ENCODE data around the gene SLC35F6. TPM values are rescaled to one million over a fixed set of nuclear protein-coding genes. Genes with fewer than 3 reads are reported as not detected.
"Not testable (repeated sequence)": the region's sequence is repeated elsewhere in the genome, so short reads cannot be mapped to it uniquely, and the experiment has no call there.

The SLC35F6 gene
- total RNA-seq, 1 experiment from 2014 or later, result 37.8 TPM

DNA sequence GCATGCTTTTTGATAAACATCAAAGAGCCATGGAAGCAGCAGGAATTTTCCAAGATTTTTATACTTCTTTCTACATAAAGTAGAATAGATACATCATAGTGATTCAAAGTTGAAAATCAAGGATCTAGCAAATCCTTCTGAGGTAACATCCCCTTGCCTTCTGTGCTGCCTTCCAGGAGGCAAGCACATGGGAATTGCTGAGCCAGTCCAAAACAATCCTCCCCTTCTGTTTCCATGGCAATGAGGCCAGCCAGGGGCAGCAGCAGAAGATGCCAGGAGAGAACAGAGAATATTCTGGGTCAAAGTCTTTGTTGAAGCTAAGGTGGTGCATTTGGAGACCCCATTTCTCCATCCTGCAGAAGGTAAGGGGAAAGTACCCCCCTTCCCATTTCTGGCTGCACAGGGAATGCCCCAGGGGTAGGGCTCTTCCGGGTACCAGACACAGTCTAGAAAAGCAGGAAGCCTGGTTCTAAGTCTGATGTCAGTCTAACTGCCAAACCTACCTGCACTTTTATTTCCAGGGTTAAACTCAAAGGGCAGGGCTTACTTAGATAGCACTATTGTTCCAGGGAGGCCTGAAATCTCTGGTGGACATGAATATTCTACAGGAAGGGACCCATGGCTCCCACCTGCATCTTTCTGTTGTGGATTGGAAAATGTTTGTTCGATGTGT, 43.8 kb downstream of the SLC35F6 start:
- Histone ChIP-seq H3K4me3 (no peak overlapping the region), H3K27me3 (no peaks in the 10 kb centered on the region), H3K27ac (no peak overlapping the region), H3K36me3 (no peaks in the 10 kb centered on the region), H3K4me1 (no peaks in the 10 kb centered on the region), H3K9me3 (replicated peaks) (no peaks in the 10 kb centered on the region)
- no peak for DNase-seq

GRCh38 chr2:26809211-26809610, 45.1 kb downstream of the SLC35F6 start:
- no peaks in the 10 kb centered on the region for H3K36me3 ChIP-seq
- H3K4me3 ChIP-seq, result no peak overlapping the region
- H3K27me3 ChIP-seq, result no peaks in the 10 kb centered on the region
- no peaks in the 10 kb centered on the region for H3K9me3 ChIP-seq (replicated peaks)
- DNase-seq, result no peak
- no peaks in the 10 kb centered on the region for H3K4me1 ChIP-seq
- no peak overlapping the region for H3K27ac ChIP-seq

- Histone ChIP-seq H3K9me3 (replicated peaks) (no peaks in the 10 kb centered on the region), H3K4me3 (no peak overlapping the region)
Observed at GRCh38 chr2:26809876-26810577, 45.9 kb downstream of the SLC35F6 start.

GRCh38 chr2:26811261-26811660, 47.2 kb downstream of the SLC35F6 start:
- DNase-seq, result no peak
- H3K36me3 ChIP-seq, result no peaks in the 10 kb centered on the region
- H3K4me3 ChIP-seq, result no peak overlapping the region
- no peak overlapping the region for H3K27ac ChIP-seq
- no peaks in the 10 kb centered on the region for H3K27me3 ChIP-seq
- no peaks in the 10 kb centered on the region for H3K9me3 ChIP-seq (replicated peaks)
- H3K4me1 ChIP-seq, result no peaks in the 10 kb centered on the region

More at GRCh38 chr2:26809876-26810577, 45.9 kb downstream of the SLC35F6 start:
- Histone ChIP-seq H3K27ac (no peak overlapping the region), H3K27me3 (no peaks in the 10 kb centered on the region), H3K36me3 (no peaks in the 10 kb centered on the region), H3K4me1 (no peaks in the 10 kb centered on the region)
- DNase-seq, result no peak

- no peaks in the 10 kb centered on the region for H3K36me3 ChIP-seq
- DNase-seq, result no peak
- no peaks in the 10 kb centered on the region for H3K4me1 ChIP-seq
Observed at GRCh38 chr2:26811791-26812694, 48.0 kb downstream of the SLC35F6 start.

GRCh38 chr2:26812731-26813130, 48.6 kb downstream of the SLC35F6 start:
- Histone ChIP-seq H3K27me3 (peaks cover 3% of the 10 kb centered on the region; the same call in 1 of the 2 replicates), H3K36me3 (no peaks in the 10 kb centered on the region), H3K27ac (no peak overlapping the region), H3K4me3 (no peak overlapping the region), H3K4me1 (no peaks in the 10 kb centered on the region), H3K9me3 (replicated peaks) (no peaks in the 10 kb centered on the region)
- DNase-seq, result no peak

More at GRCh38 chr2:26811791-26812694, 48.0 kb downstream of the SLC35F6 start:
- H3K27me3 ChIP-seq, result no peaks in the 10 kb centered on the region; the same call in 1 of the 2 replicates
- no peak overlapping the region for H3K4me3 ChIP-seq
- no peaks in the 10 kb centered on the region for H3K9me3 ChIP-seq (replicated peaks)
- H3K27ac ChIP-seq, result no peak overlapping the region

- H3K27ac ChIP-seq; H3K9me3 ChIP-seq (replicated peaks); H3K27me3 ChIP-seq; H3K4me3 ChIP-seq; H3K4me1 ChIP-seq; DNase-seq; H3K36me3 ChIP-seq: not testable (repeated sequence)
Observed at GRCh38 chr2:26814072-26814765, 50.1 kb downstream of the SLC35F6 start.

DNA sequence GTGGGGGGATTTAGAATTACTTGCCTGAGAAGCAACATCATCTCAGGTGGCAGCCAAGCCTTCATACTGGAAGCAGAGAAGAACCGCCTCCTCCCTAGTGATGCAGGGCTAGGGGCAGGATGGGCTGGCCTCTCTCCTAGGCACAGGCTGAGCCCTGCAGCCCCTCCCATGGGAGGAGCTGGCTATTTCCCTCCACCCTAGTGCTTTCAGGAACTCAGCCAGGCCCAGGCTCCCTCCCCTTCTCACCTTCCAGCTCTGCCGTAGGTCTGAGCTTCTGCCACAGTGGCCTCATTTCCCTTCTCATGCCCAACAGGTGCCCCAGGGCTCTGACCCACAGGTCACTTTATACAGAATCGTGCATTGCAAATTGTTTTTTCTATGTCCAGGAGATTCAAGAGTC, 52.8 kb downstream of the SLC35F6 start:
- no peak overlapping the region for H3K27ac ChIP-seq
- H3K4me3 ChIP-seq, result no peak overlapping the region
- H3K27me3 ChIP-seq, result peaks cover 9% of the 10 kb centered on the region; the same call in 1 of the 2 replicates
- H3K36me3 ChIP-seq, result no peaks in the 10 kb centered on the region
- H3K9me3 ChIP-seq (replicated peaks), result no peaks in the 10 kb centered on the region
- H3K4me1 ChIP-seq, result no peaks in the 10 kb centered on the region
- no peak for DNase-seq

DNA sequence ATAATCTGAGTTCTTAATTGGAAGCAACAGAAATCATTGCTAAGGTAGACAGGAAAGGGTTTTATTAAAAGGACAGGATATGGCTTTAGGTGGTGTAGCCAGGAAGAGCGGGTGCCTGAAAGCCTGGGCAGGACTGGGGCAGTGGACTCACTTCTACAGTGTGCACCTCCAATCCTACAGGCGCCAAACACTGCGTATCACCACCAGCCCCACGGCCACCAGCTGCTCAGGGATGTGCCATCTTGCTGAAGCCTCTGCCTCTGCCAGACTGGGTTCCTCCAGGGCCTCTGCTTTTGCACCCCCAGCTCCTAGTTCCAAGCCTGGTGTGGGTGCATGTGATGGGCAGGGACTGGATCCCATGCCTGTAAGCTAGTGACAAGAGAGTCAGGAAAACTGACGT, 54.2 kb downstream of the SLC35F6 start:
- H3K4me3 ChIP-seq, result no peak overlapping the region

DNA sequence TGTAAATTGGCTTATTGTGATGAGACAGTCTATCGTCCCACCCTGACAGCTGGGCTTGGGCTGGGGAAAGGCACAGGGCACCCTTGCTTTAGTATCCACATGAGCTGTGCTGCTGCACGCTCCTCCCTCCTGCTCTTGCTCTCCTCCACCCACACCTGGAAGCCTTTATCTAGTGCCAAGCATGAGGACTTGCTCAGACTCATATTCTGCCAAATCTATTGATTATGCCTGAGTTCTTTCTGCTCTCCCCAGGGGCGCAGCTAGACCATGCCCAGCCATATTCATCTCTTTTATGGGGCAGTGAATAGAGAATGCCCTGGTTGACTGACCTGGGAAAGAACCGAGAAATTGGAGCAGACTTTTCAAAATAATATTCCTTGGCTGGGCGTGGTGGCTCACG, 54.9 kb downstream of the SLC35F6 start:
- DNase-seq, result no peak
- Histone ChIP-seq H3K9me3 (replicated peaks) (no peaks in the 10 kb centered on the region), H3K36me3 (no peaks in the 10 kb centered on the region), H3K27ac (no peak overlapping the region), H3K4me3 (no peak overlapping the region), H3K27me3 (peaks cover 9% of the 10 kb centered on the region; the same call in 1 of the 2 replicates), H3K4me1 (no peaks in the 10 kb centered on the region)

More for the DNA sequence above, 54.2 kb downstream of the SLC35F6 start:
- no peak for DNase-seq
- Histone ChIP-seq H3K27ac (no peak overlapping the region), H3K36me3 (no peaks in the 10 kb centered on the region), H3K27me3 (peaks cover 9% of the 10 kb centered on the region; the same call in 1 of the 2 replicates), H3K9me3 (replicated peaks) (no peaks in the 10 kb centered on the region), H3K4me1 (no peaks in the 10 kb centered on the region)

- Histone ChIP-seq H3K27ac (no peak overlapping the region), H3K4me1 (no peaks in the 10 kb centered on the region), H3K27me3 (peaks cover 9% of the 10 kb centered on the region; the same call in 1 of the 2 replicates), H3K36me3 (no peaks in the 10 kb centered on the region), H3K9me3 (replicated peaks) (no peaks in the 10 kb centered on the region), H3K4me3 (no peak overlapping the region)
- no peak for DNase-seq
Observed at GRCh38 chr2:26820932-26821331, 56.8 kb downstream of the SLC35F6 start.

- DNase-seq, result no peak
- no peaks in the 10 kb centered on the region for H3K36me3 ChIP-seq
Observed at GRCh38 chr2:26822877-26823276, 58.8 kb downstream of the SLC35F6 start.

More at GRCh38 chr2:26822877-26823276, 58.8 kb downstream of the SLC35F6 start:
- Histone ChIP-seq H3K9me3 (replicated peaks) (no peaks in the 10 kb centered on the region), H3K27me3 (peaks cover 5% of the 10 kb centered on the region; the same call in 1 of the 2 replicates), H3K27ac (no peak overlapping the region), H3K4me3 (no peak overlapping the region), H3K4me1 (no peaks in the 10 kb centered on the region)

Measured in SJCRH30 (cell line).